ENCODE data around the gene CA10.
A peak's percentile ranks its signal among the peaks of the same experiment; 100 is the strongest.

Gene CA10

GRCh38 chr17:51888816-51889215 lies 269.7 kb downstream of the CA10 start:
- DNase-seq (ENCODE audit: low read depth in 2 of 3, low spot score in 2 of 3): no peak

- no peak for DNase-seq (ENCODE audit: low read depth in 2 of 3, low spot score in 2 of 3)
Observed at GRCh38 chr17:51876986-51877385, 281.5 kb downstream of the CA10 start.

- no peak for DNase-seq (ENCODE audit: low read depth in 2 of 3, low spot score in 2 of 3)
Observed at GRCh38 chr17:51873302-51873701, 285.2 kb downstream of the CA10 start.

GRCh38 chr17:51869387-51869786 lies 289.1 kb downstream of the CA10 start:
- DNase-seq (ENCODE audit: low read depth in 2 of 3, low spot score in 2 of 3): no peak

- DNase-seq (ENCODE audit: low read depth in 2 of 3, low spot score in 2 of 3): peak in 1 of 3 experiments; percentile 6
Observed at GRCh38 chr17:51860954-51861561, 297.5 kb downstream of the CA10 start.

- no peak for DNase-seq (ENCODE audit: low read depth in 2 of 3, low spot score in 2 of 3)
Observed at GRCh38 chr17:51857052-51857597, 301.4 kb downstream of the CA10 start.

- DNase-seq (ENCODE audit: low read depth in 2 of 3, low spot score in 2 of 3): no peak
Observed at GRCh38 chr17:51855806-51856205, 302.7 kb downstream of the CA10 start.

- DNase-seq (ENCODE audit: low read depth in 2 of 3, low spot score in 2 of 3): no peak
Observed at GRCh38 chr17:51853857-51854256, 304.7 kb downstream of the CA10 start.

GRCh38 chr17:51852603-51853002 lies 305.9 kb downstream of the CA10 start:
- DNase-seq (ENCODE audit: low read depth in 2 of 3, low spot score in 2 of 3): no peak

- no peak for DNase-seq (ENCODE audit: low read depth in 2 of 3, low spot score in 2 of 3)
Observed at GRCh38 chr17:51850201-51850600, 308.3 kb downstream of the CA10 start.

GRCh38 chr17:51848451-51848850 lies 310.1 kb downstream of the CA10 start:
- DNase-seq (ENCODE audit: low read depth in 2 of 3, low spot score in 2 of 3): no peak

- DNase-seq (ENCODE audit: low read depth in 2 of 3, low spot score in 2 of 3): no peak
Observed at GRCh38 chr17:51846566-51846965, 311.9 kb downstream of the CA10 start.

GRCh38 chr17:51845776-51846175 lies 312.7 kb downstream of the CA10 start:
- no peak for DNase-seq (ENCODE audit: low read depth in 2 of 3, low spot score in 2 of 3)

- DNase-seq (ENCODE audit: low read depth in 2 of 3, low spot score in 2 of 3): no peak
Observed at GRCh38 chr17:51842763-51843162, 315.8 kb downstream of the CA10 start.

GRCh38 chr17:51841669-51842068 lies 316.8 kb downstream of the CA10 start:
- no peak for DNase-seq (ENCODE audit: low read depth in 2 of 3, low spot score in 2 of 3)

GRCh38 chr17:51840688-51841087 lies 317.8 kb downstream of the CA10 start:
- no peak for DNase-seq (ENCODE audit: low read depth in 2 of 3, low spot score in 2 of 3)

- DNase-seq (ENCODE audit: low read depth in 2 of 3, low spot score in 2 of 3): no peak
Observed at GRCh38 chr17:51833620-51834019, 324.9 kb downstream of the CA10 start.

GRCh38 chr17:51833045-51833444 lies 325.5 kb downstream of the CA10 start:
- no peak for DNase-seq (ENCODE audit: low read depth in 2 of 3, low spot score in 2 of 3)

GRCh38 chr17:51830886-51831285 lies 327.6 kb downstream of the CA10 start:
- DNase-seq (ENCODE audit: low read depth in 2 of 3, low spot score in 2 of 3): no peak

GRCh38 chr17:51830451-51830850 lies 328.1 kb downstream of the CA10 start:
- no peak for DNase-seq (ENCODE audit: low read depth in 2 of 3, low spot score in 2 of 3)

- DNase-seq (ENCODE audit: low read depth in 2 of 3, low spot score in 2 of 3): no peak
Observed at GRCh38 chr17:51828901-51829300, 329.6 kb downstream of the CA10 start.

- DNase-seq (ENCODE audit: low read depth in 2 of 3, low spot score in 2 of 3): no peak
Observed at GRCh38 chr17:51827140-51827539, 331.4 kb downstream of the CA10 start.

GRCh38 chr17:51820766-51821165 lies 337.7 kb downstream of the CA10 start:
- DNase-seq (ENCODE audit: low read depth in 2 of 3, low spot score in 2 of 3): no peak
